CD4-positive, alpha-beta memory T cell (primary cell): ENCODE results near the gene LCT. TPM values are rescaled to one million over a fixed set of nuclear protein-coding genes. Genes with fewer than 3 reads are reported as not detected.

Source experiments
- CTCF ChIA-PET: fragments of 350-600 bp; sonication (Branson Sonifier 250); formaldehyde crosslinking; loops from one replicate; lab custom pipeline; 2021; ENCODE audit warnings: inconsistent platforms; ENCODE audit not compliant: partially characterized antibody; lab: Charles Lee
- POLR2A ChIA-PET: fragments of 350-600 bp; sonication (Branson Sonifier 250); formaldehyde crosslinking; loops from one replicate; lab custom pipeline; 2021; ENCODE audit not compliant: partially characterized antibody; lab: Charles Lee
- DNase-seq, 5 donors: peaks; one replicate each; pipeline versions ENCODE4 v3.0.0 to v3.0.0-alpha.2; 2020 to 2022; ENCODE audit warnings: mixed read lengths in 1 of 5
- H3K27ac ChIP-seq: one replicate; pipeline ENCODE4 v1.7.0; 2013; ENCODE audit warnings: low read depth, low read length
- H3K27me3 ChIP-seq: 2 replicates; pipeline ENCODE4 v1.7.0; 2013; ENCODE audit warnings: mild to moderate bottlenecking, low read length, moderate library complexity; ENCODE audit not compliant: insufficient read depth
- H3K36me3 ChIP-seq: 2 replicates; pipeline ENCODE4 v1.7.0; 2013; ENCODE audit warnings: mild to moderate bottlenecking, low read length, moderate library complexity; ENCODE audit not compliant: insufficient read depth
- H3K4me1 ChIP-seq: 2 replicates; pipeline ENCODE4 v1.7.0; 2013; ENCODE audit warnings: mild to moderate bottlenecking, low read length, moderate library complexity; ENCODE audit not compliant: insufficient read depth
- H3K4me3 ChIP-seq, 2 donors: one replicate each; pipeline ENCODE4 v1.7.0; 2013; ENCODE audit warnings: low read length in 2 of 2, mild to moderate bottlenecking in 1 of 2
- H3K9me3 ChIP-seq, 2 donors: one replicate each; pipeline ENCODE4 v1.7.0; 2013; ENCODE audit warnings: low read length in 2 of 2, control low read depth in 1 of 2; ENCODE audit not compliant: control insufficient read depth in 1 of 2
- H3K27ac Mint-ChIP-seq, 7 donors: one replicate each; pipeline ENCODE4 v1.8.0; 2020 to 2021; ENCODE audit warnings: mixed read lengths in 7 of 7, mild to moderate bottlenecking in 6 of 7, inconsistent platforms in 3 of 7, moderate library complexity in 3 of 7
- H3K27me3 Mint-ChIP-seq, 2 donors: one replicate each; pipeline ENCODE4 v1.8.0; 2020 to 2021; ENCODE audit warnings: mixed read lengths in 2 of 2
- H3K36me3 Mint-ChIP-seq, 2 donors: one replicate each; pipeline ENCODE4 v1.8.0; 2020 to 2021; ENCODE audit warnings: mixed read lengths in 2 of 2, inconsistent platforms in 1 of 2, mild to moderate bottlenecking in 1 of 2
- H3K4me1 Mint-ChIP-seq, 4 donors: one replicate each; pipeline ENCODE4 v1.8.0; 2020 to 2021; ENCODE audit warnings: mixed read lengths in 4 of 4, mild to moderate bottlenecking in 1 of 4
- H3K4me3 Mint-ChIP-seq, 8 donors: one replicate each; pipeline ENCODE4 v1.8.0; 2020 to 2021; ENCODE audit warnings: mixed read lengths in 8 of 8, mild to moderate bottlenecking in 7 of 8, moderate library complexity in 6 of 8, inconsistent platforms in 3 of 8
- H3K9me3 Mint-ChIP-seq, 8 donors: one replicate each; pipeline ENCODE4 v1.8.0; 2020 to 2021; ENCODE audit warnings: mixed read lengths in 8 of 8, mild to moderate bottlenecking in 5 of 8, inconsistent platforms in 3 of 8, moderate library complexity in 1 of 8
- intact Hi-C: fragments of 100-400 bp; cut with micrococcal nuclease; formaldehyde crosslinking; loops from one replicate; pipeline ENCODE4 v1.15.1; 2023
- polyA plus RNA-seq, 2 donors: library from polyadenylated mRNA; unstranded; fragments of 300-500 nt; fragmentation: Illumina TruSeq; gene quantifications; one replicate each; pipeline ENCODE4 v1.2.3, GENCODE V29; 2021
- total RNA-seq, 2 experiments: library from RNA; stranded (reverse); gene quantifications; one replicate each; pipeline ENCODE4 v1.2.3, GENCODE V29; 2021

Gene LCT
- total and polyA plus RNA-seq, 4 experiments from 2014 or later = 0.06 TPM; not detected in 2

- H3K4me3 Mint-ChIP-seq = no peak overlapping the region
- no peaks in the 10 kb centered on the region for H3K9me3 ChIP-seq
- H3K36me3 Mint-ChIP-seq = peaks cover 0 to 14% of the 10 kb centered on the region in 2 donors
- no peak overlapping the region for H3K27ac ChIP-seq
- H3K27me3 Mint-ChIP-seq = no peaks in the 10 kb centered on the region
- H3K4me1 Mint-ChIP-seq = peaks cover 18 to 31% (median 26%) of the 10 kb centered on the region in 4 donors
- ChIA-PET POLR2A (interaction anchor here (0.8 to 2.8 kb wide), 5 partner anchors 12 to 1621 kb away, joined by 3 to 21 read pairs (median 4); partner anchors contain the start of genes CCNT2, R3HDM1, RAB3GAP1 and ZRANB3), CTCF (interaction anchor here (0.6 to 1.9 kb wide), 2 partner anchors 31 to 32 kb away, joined by 4 to 5 read pairs; no protein-coding TSS in a partner anchor)
- no peak overlapping the region for H3K4me3 ChIP-seq
- H3K27ac Mint-ChIP-seq = no peak overlapping the region
- H3K4me1 ChIP-seq = peaks cover 26% of the 10 kb centered on the region
- no peaks in the 10 kb centered on the region for H3K27me3 ChIP-seq
- intact Hi-C loops = loop anchor here (5.0 to 10.0 kb wide), 4 partner anchors 392 to 1623 kb away; no protein-coding TSS in a partner anchor
- H3K36me3 ChIP-seq = no peaks in the 10 kb centered on the region
- no peak for DNase-seq
- peaks cover 0 to 2% (median 0%) of the 10 kb centered on the region in 8 donors for H3K9me3 Mint-ChIP-seq
Measured at GRCh38 chr2:135740206-135740605, 96.8 kb downstream of the LCT start.

Other genes with a start within 250 kb of the LCT start
- gene UBXN4, start 95.3 kb downstream of the LCT start, total RNA-seq = 100 to 1,000 TPM; 116 to 121 TPM
- gene UBXN4, start 95.3 kb downstream of the LCT start, polyA plus RNA-seq = 100 to 1,000 TPM; 111 to 128 TPM
- gene MCM6, start 39.3 kb upstream of the LCT start, total RNA-seq = 10 to 100 TPM; 31.2 to 32.7 TPM
- gene MCM6, start 39.3 kb upstream of the LCT start, polyA plus RNA-seq = 10 to 100 TPM; 16.1 to 19.0 TPM
- gene DARS1, start 148.4 kb upstream of the LCT start, total RNA-seq = 10 to 100 TPM; 84.9 to 90.1 TPM
- 100 to 1,000 TPM; 109 to 230 TPM for gene DARS1, start 148.4 kb upstream of the LCT start, polyA plus RNA-seq